Osteocyte (in vitro differentiated cells): ENCODE measurements around the gene ESCO1. TPM values are rescaled to one million over a fixed set of nuclear protein-coding genes. Genes with fewer than 3 reads are reported as not detected.

ENCODE experiments used
- DNase-seq: peaks from one replicate; pipeline ENCODE4 v3.0.0; 2021; ENCODE audit warnings: mixed read lengths; ENCODE audit not compliant: unreplicated experiment; ENCODE audit errors: extremely low spot score
- H3K27ac Mint-ChIP-seq: one replicate; pipeline ENCODE4 v1.8.0; 2021; ENCODE audit warnings: mild to moderate bottlenecking, mixed read lengths; ENCODE audit not compliant: unreplicated experiment
- H3K27me3 Mint-ChIP-seq: one replicate; pipeline ENCODE4 v1.8.0; 2021; ENCODE audit warnings: mixed read lengths; ENCODE audit not compliant: unreplicated experiment
- H3K36me3 Mint-ChIP-seq: one replicate; pipeline ENCODE4 v1.8.0; 2021; ENCODE audit warnings: mixed read lengths; ENCODE audit not compliant: unreplicated experiment
- H3K4me1 Mint-ChIP-seq: one replicate; pipeline ENCODE4 v1.8.0; 2021; ENCODE audit warnings: mixed read lengths; ENCODE audit not compliant: unreplicated experiment
- H3K4me3 Mint-ChIP-seq: one replicate; pipeline ENCODE4 v1.8.0; 2021; ENCODE audit warnings: mild to moderate bottlenecking, moderate library complexity, mixed read lengths; ENCODE audit not compliant: unreplicated experiment
- H3K9me3 Mint-ChIP-seq: one replicate; pipeline ENCODE4 v1.8.0; 2021; ENCODE audit warnings: mixed read lengths; ENCODE audit not compliant: unreplicated experiment
- CTCF ChIP-seq: fragments of 200-600 bp; sonication (generic); IDR thresholded peaks from 2 replicates; pipeline ENCODE4 v1.5.0; 2021; ENCODE audit warnings: antibody characterized with exemption, mild to moderate bottlenecking, moderate library complexity
- total RNA-seq: library from RNA; stranded (reverse); gene quantifications from 2 replicates; pipeline ENCODE4 v1.2.1, GENCODE V29; 2021

Gene ESCO1
- total RNA-seq, 1 donor from 2014 or later = 14.6 TPM

DNA sequence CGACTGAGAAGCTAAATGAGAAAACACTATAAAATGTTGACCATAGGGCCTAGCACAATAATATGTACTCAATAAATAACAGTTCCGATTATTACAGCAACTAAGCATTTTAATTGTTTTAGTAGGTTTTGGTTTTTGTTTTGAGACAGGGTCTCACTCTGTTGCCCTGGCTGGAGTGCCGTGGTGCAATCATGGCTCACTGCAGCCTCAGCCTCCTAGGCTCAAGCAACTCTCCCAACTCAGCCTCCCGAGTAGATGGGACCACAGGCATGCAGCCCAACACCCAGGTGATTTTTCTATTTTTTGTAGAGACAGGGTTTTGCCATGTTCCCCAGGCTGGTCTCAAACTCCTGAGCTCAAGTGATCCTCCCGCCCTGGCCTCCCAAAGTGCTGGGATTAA lies 54.1 kb downstream of the ESCO1 start:
- Mint-ChIP-seq H3K27me3 (no peaks in the 10 kb centered on the region), H3K4me1 (no peaks in the 10 kb centered on the region), H3K9me3 (no peaks in the 10 kb centered on the region), H3K27ac (no peak overlapping the region), H3K36me3 (peaks cover 23% of the 10 kb centered on the region), H3K4me3 (no peak overlapping the region)
- DNase-seq = no peak
- no peak for TF ChIP-seq CTCF

GRCh38 chr18:21538230-21538629 lies 62.3 kb downstream of the ESCO1 start:
- H3K9me3 Mint-ChIP-seq = no peaks in the 10 kb centered on the region
- H3K4me1 Mint-ChIP-seq = no peaks in the 10 kb centered on the region
- no peak for TF ChIP-seq CTCF
- peaks cover 31% of the 10 kb centered on the region for H3K36me3 Mint-ChIP-seq
- no peaks in the 10 kb centered on the region for H3K27me3 Mint-ChIP-seq
- no peak overlapping the region for H3K4me3 Mint-ChIP-seq
- no peak for DNase-seq
- no peak overlapping the region for H3K27ac Mint-ChIP-seq

- no peak for DNase-seq
- Mint-ChIP-seq H3K4me3 (no peak overlapping the region), H3K27me3 (no peaks in the 10 kb centered on the region), H3K9me3 (no peaks in the 10 kb centered on the region), H3K4me1 (no peaks in the 10 kb centered on the region), H3K36me3 (peaks cover 45% of the 10 kb centered on the region), H3K27ac (no peak overlapping the region)
- TF ChIP-seq CTCF = no peak
Observed at GRCh38 chr18:21534327-21534726, 66.2 kb downstream of the ESCO1 start.

DNA sequence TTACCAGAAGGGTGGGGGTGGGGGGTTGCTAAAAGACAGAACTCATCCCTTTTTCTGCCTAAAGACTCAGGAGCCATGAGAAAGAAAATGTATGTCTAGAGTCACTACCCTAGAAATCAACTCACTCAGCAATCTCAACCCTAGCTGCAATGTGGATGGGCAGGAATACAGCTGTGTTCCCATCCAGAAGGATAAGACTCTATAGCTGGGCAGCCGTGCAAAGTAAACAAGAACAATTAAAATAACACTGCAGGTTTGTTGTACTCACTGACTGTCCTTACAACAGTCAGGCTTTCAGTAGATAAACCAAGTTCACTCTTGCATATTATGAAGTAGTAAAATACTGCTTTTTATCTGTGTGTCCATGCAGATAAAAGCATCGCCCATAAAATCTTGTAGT lies 74.0 kb downstream of the ESCO1 start:
- H3K27me3 Mint-ChIP-seq = no peaks in the 10 kb centered on the region
- H3K36me3 Mint-ChIP-seq = peaks cover 38% of the 10 kb centered on the region
- no peak for TF ChIP-seq CTCF
- H3K4me3 Mint-ChIP-seq = no peak overlapping the region
- no peaks in the 10 kb centered on the region for H3K4me1 Mint-ChIP-seq
- H3K27ac Mint-ChIP-seq = no peak overlapping the region
- H3K9me3 Mint-ChIP-seq = no peaks in the 10 kb centered on the region
- no peak for DNase-seq

- no peak for DNase-seq
- no peak overlapping the region for H3K27ac Mint-ChIP-seq
- H3K27me3 Mint-ChIP-seq = no peaks in the 10 kb centered on the region
- peaks cover 36% of the 10 kb centered on the region for H3K36me3 Mint-ChIP-seq
- no peaks in the 10 kb centered on the region for H3K4me1 Mint-ChIP-seq
- H3K9me3 Mint-ChIP-seq = no peaks in the 10 kb centered on the region
- no peak for TF ChIP-seq CTCF
- H3K4me3 Mint-ChIP-seq = no peak overlapping the region
Observed at GRCh38 chr18:21525916-21526315, 74.6 kb downstream of the ESCO1 start.
